ENCODE results near the gene ALG3.
"Not testable (repeated sequence)": the region's sequence is repeated elsewhere in the genome, so short reads cannot be mapped to it uniquely, and the experiment has no call there.

The ALG3 gene

GRCh38 chr3:184248454-184249411, at the start of gene ALG3:
ALG3 (minus strand) TSS chr3:184248962; CDS start chr3:184248940, 22 bp downstream.
- peak; percentile 78 to 96 for DNase-seq

DNA sequence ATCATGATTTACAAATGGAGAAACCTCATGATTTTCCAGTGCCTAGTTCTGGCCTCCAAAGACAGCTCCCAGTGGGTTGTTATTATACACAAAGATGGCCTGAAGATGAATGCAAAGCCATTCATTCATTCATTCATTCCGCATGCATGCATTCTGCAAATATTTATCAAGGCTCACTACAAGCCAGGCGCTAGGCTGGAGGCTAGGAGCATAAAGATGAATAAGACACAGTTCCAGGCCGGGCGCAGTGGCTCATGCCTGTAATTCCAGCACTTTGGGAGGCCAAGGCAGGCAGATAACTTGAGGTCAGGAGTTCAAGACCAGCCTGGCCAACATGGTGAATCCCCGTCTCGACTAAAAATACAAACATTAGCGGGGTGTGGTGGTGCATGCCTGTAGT, 47.9 kb upstream of the ALG3 start:
- no peak for DNase-seq

DNA sequence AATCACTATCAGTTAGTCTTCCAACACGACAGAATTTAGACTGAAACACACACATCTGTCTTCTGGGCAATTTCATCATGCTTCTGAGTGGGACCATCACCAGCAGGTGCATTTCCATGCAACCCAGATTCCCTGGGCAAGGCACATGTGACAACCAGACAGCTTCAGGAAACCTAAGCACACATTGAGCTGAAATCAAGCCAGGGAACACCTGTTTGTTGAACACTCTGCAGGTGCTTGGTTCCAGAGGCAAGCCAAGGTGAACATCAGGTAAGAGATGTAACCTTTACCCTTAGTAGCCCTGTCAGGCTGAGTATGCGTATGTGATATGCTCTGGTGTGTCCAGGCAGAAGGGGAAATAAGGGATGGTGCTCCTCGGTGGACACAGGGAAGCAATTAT, 47.0 kb upstream of the ALG3 start:
- DNase-seq = no peak

- no peak for DNase-seq
These were observed 43.1 kb upstream of the ALG3 start for GRCh38 chr3:184291738-184292445.

DNA sequence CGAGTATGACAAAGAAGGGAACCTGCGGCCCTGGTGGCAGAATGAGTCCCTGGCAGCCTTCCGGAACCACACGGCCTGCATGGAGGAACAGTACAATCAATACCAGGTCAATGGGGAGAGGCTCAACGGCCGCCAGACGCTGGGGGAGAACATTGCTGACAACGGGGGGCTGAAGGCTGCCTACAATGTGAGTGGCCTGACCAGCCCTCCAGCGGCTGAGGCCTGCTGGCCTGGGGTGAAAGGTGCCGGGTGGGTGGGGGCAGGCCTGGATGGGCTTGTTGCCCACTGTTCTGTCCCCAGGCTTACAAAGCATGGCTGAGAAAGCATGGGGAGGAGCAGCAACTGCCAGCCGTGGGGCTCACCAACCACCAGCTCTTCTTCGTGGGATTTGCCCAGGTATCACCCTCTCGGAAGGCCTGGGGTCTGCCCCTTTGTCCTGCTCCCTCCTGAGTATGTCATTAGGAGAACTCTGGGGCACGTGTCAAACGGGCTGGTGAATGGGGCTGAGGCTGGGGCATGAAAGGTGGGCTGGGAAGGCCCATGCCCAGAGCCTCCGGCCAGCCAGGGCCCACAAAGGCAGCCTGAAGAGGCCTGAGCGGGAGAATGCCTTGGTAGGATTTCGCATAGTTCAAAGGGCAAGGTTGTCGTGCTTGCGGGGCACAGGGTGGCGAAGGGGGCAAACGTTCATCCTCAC, 42.4 kb upstream of the ALG3 start:
- DNase-seq = no peak

DNA sequence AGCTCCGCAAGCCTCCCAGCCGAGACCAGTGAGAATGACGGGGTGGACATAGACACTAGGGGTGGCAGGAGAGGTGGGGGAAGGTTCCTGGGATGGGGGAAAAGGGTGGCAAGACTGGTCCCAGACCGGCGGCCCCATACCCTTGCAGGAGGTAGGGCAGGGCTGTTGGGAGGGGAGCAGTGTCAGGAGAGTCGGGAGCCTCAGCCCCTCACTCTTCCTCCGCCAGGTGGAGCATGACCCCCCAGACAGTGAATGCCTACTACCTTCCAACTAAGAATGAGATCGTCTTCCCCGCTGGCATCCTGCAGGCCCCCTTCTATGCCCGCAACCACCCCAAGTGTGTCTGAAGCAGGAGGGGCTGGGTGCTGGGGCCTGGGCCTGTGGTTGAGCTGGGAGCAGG, 41.6 kb upstream of the ALG3 start:
- DNase-seq = no peak

DNA sequence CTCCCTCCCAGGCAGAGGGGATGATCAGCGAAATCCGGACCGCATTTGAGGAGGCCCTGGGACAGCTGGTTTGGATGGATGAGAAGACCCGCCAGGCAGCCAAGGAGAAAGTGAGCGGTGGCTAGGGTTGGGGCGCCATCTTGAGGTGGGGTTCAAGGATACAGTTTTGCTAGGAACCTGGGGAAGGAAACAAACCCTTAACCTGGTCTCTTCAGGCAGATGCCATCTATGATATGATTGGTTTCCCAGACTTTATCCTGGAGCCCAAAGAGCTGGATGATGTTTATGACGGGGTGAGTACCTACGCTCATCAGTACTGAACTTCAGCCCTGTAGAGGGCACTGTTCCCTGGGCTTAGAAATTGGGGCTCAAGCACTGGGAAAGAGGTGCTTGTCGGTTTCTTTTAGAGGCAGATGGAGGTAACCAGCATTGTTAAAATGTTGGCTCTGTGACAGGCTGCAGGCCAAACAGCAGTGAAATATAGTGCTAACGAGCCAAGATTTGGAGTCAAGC, 40.7 kb upstream of the ALG3 start:
- DNase-seq = peak; percentile 15 to 67

DNA sequence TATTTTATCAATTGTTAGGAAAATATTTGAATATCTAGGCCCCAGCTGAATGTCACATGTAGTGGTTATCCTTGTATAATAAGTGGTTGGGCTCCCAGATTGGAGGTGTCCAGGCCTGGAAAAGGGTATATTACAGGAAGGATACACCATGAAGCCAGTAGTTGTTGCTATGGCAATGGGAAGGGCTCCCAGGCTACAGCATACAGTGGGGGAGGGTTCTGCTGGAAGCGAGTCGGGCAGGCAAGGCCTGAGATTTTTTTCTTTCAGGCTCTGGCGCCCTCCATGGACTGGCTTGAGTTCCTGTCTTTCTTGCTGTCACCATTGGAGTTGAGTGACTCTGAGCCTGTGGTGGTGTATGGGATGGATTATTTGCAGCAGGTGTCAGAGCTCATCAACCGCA, 35.9 kb upstream of the ALG3 start:
- peak in 1 of 2 donors; percentile 13 for DNase-seq

GRCh38 chr3:184283681-184284080, 34.9 kb upstream of the ALG3 start:
- no peak for DNase-seq

- no peak for DNase-seq
These were observed 34.2 kb upstream of the ALG3 start for GRCh38 chr3:184282941-184283340.

DNA sequence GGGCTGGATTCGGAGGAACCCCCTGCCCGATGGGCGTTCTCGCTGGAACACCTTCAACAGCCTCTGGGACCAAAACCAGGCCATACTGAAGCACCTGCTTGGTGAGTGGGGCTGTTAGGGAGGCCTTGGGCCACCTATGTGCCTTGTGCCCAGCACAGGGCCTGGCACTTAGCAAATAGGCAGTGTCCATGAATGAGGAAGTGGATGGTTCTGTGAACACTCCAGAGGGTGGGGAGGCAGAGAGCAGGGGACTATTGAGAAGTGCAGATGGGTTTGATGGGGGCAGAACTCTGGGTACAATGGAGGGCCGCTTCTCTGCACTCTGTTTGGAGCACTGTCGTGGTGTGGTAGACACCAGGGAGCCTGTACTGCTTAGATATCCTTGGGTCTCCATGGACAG, 28.6 kb upstream of the ALG3 start:
- no peak for DNase-seq

- DNase-seq = no peak
These were observed 27.5 kb upstream of the ALG3 start, which contains the start of gene ECE2 for GRCh38 chr3:184275961-184276910. ECE2 (plus strand) TSS chr3:184276022; CDS start chr3:184276154, 132 bp downstream.

DNA sequence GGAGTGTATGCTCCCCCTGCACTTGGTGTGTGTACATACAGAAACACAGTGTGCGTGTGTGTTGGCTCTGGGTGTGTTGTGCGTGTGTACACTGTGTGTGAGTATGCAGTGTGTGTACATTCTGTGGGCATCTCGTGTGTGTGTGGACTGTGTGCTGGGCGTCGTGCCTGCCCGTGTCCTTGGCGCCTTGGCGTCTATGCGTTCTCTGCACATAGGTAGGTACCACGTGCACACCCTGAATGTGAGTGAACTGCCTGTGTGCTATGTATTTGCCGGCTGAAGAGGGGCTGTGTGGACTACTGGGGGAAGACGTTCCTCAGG, 26.6 kb upstream of the ALG3 start:
- no peak for DNase-seq

DNA sequence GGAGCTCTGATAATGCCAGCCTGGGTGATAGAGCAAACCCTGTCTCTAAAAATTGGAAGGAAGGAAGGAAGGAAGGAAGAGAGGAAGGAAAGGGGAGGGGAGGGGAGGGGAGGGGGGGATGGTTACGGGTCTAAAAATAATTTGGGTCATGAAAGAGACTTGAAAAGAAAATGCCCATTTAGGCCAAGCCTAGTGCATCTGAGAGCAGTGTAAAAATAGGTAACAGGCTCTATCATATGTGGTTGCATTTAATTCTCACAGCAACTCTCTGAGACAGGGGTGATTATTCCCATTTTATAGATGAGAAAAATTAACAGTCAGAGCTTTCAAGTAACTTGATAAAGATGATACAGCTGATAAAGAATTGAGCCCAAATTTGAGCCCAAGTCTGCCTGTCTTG, 23.5 kb upstream of the ALG3 start:
- no peak for DNase-seq

DNA sequence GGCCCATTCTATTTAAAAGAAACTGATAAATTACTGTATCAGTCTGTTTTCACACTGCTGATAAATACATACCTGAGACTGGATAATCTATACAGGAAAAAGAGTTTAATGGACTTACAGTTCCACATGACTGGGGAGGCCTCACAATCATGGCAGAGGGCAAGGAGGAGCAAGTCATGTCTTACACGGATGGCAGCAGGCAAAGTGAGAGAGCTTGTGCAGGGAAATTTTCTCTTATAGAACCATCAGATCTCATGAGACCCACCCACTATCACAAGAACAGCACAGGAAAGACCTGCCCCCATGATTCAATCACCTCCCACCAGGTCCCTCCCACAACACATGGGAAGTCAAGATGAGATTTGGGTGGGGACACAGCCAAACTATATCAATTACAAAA, 18.5 kb upstream of the ALG3 start:
- DNase-seq = not testable (repeated sequence)

DNA sequence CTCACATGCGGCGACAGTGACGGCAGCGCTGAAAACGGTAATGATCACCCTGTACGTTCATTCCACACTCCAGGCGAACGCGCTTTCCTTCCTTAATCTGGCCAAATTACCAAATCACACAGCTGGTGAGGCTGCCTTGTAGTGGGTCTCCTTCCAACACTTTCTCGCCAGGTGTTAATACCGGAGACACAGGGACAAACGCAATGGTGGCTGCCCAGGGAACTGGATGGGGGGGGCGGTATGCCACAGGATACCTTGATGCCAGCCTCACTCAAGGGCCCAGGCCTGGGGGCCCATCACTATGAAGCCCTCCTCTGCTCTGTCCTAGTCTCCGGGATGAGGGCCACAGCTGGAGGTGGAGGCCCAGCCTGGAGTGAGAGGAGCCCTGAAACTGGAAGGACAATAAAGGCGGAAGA, 14.0 kb upstream of the ALG3 start:
- DNase-seq = no peak

DNA sequence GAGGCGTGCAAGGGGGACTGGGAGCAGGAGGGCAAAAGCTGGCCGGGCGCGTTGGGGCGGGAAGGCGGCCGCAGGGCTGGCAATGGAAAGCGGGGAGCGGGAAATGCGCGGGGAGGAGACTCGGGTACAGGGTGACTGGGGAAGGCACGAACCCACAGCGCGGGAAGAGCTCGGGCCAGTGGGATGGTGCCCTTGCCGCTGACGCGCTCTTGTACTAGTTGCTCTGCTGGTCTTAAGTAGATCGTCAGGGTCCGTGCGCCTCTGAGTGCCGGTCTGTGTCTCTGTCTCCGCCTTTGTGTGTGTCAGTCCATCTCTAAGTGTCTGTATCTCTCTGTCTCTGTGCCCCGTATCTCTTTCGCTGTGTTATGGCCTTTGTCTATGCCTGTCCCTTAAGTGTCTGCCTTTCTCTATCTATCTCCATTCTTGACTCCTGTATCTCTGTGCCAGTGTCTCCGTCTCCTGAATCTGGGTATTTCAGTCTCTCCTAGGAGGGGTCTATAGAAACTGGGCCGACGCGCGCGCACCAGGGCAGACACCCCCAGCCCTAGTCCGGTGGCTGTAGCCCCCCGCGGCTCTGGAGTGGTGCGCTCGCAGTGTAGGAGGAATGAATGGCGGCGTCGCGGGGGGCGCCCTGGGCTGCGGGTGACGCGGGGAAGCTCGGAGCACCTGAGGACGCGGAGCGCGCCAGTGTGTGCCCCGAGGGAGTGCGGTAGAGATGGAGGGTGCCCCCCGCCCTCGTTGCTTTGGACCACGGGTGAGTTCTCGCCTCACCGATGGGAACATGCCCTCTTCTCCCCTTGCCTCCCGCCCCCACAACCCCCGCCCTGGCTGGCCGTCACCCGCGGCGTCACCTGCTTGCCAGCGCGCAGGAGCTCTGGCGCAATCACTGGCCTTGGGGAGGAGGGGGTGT, 13.3 kb upstream of the ALG3 start:
- peak; percentile 8 to 11 for DNase-seq

GRCh38 chr3:184261270-184261853, 12.6 kb upstream of the ALG3 start, which contains the start of gene CAMK2N2:
CAMK2N2 (minus strand) TSS chr3:184261553; CDS start chr3:184261285, 268 bp downstream.
- peak; percentile 13 to 19 for DNase-seq

DNA sequence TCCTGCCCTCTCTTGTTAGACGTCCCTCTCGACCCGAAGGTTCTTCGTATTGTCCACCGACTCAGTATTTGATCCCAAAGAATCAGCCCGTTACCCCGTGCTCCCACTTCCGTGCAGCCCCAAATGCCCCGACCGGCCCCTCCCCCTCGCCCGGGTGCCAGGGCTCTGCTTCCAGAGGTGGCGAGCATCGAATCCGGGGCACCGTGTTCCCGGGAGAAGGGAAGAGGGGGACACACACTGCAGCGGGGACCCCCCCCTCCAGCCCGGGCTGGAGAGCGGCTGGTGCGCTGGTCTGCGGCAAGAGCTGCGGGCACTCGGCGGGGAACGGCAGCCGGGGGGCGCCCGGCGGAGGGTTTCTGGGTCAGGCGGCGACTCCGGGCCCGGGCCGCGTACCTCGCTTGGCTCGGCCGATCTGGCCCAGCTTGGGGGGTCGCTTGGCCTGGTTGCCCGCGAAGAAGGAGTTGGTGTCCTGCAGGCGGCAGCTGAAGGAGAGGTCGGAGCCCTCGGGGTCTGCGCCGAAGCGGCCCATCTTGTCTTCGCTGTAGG, 12.0 kb upstream of the ALG3 start:
- no peak for DNase-seq
